ENCODE results near the gene MOGAT3.

Gene MOGAT3

GRCh38 chr7:101232141-101232850 is 31.5 kb upstream of the MOGAT3 start:
- H3K4me3 ChIP-seq (ENCODE audit: low read length in 2 of 2) = no peak overlapping the region
- H3K9ac ChIP-seq (ENCODE audit: low read length in 2 of 2) = no peak overlapping the region
- no peak overlapping the region for H3K27ac ChIP-seq (ENCODE audit: low read length)
- peaks cover 12% of the 10 kb centered on the region for H3K4me1 ChIP-seq (ENCODE audit: control insufficient read depth, insufficient read depth, low read length)
- peaks cover 0 to 2% of the 10 kb centered on the region in 2 donors for H3K27me3 ChIP-seq (ENCODE audit: control insufficient read depth in 1 of 2, insufficient read depth in 2 of 2, low read length in 2 of 2)
- no peaks in the 10 kb centered on the region for H3K9me3 ChIP-seq (ENCODE audit: control insufficient read depth in 2 of 2, low read length in 2 of 2)
- peaks cover 0 to 10% of the 10 kb centered on the region in 2 donors for H3K36me3 ChIP-seq (ENCODE audit: control insufficient read depth in 2 of 2, insufficient read depth in 2 of 2, low read length in 2 of 2)

- Histone ChIP-seq H3K4me1 (ENCODE audit: control insufficient read depth, insufficient read depth, low read length) (peaks cover 7% of the 10 kb centered on the region), H3K9me3 (ENCODE audit: control insufficient read depth in 2 of 2, low read length in 2 of 2) (no peaks in the 10 kb centered on the region), H3K9ac (ENCODE audit: low read length in 2 of 2) (no peak overlapping the region), H3K36me3 (ENCODE audit: control insufficient read depth in 2 of 2, insufficient read depth in 2 of 2, low read length in 2 of 2) (peaks cover 3 to 10% of the 10 kb centered on the region in 2 donors), H3K27ac (ENCODE audit: low read length) (no peak overlapping the region), H3K27me3 (ENCODE audit: control insufficient read depth in 1 of 2, insufficient read depth in 2 of 2, low read length in 2 of 2) (peaks cover 0 to 2% of the 10 kb centered on the region in 2 donors), H3K4me3 (ENCODE audit: low read length in 2 of 2) (no peak overlapping the region)
Observed at GRCh38 chr7:101231644-101232043, 30.8 kb upstream of the MOGAT3 start.

- no peak overlapping the region for H3K9ac ChIP-seq (ENCODE audit: low read length in 2 of 2)
- H3K36me3 ChIP-seq (ENCODE audit: control insufficient read depth in 2 of 2, insufficient read depth in 2 of 2, low read length in 2 of 2) = peaks cover 6 to 25% of the 10 kb centered on the region in 2 donors
- H3K9me3 ChIP-seq (ENCODE audit: control insufficient read depth in 2 of 2, low read length in 2 of 2) = no peaks in the 10 kb centered on the region
- H3K27ac ChIP-seq (ENCODE audit: low read length) = no peak overlapping the region
- H3K4me1 ChIP-seq (ENCODE audit: control insufficient read depth, insufficient read depth, low read length) = no peaks in the 10 kb centered on the region
- no peaks in the 10 kb centered on the region for H3K27me3 ChIP-seq (ENCODE audit: control insufficient read depth in 1 of 2, insufficient read depth in 2 of 2, low read length in 2 of 2)
- H3K4me3 ChIP-seq (ENCODE audit: low read length in 2 of 2) = no peak overlapping the region
Observed at GRCh38 chr7:101226721-101227120, 25.9 kb upstream of the MOGAT3 start.

DNA sequence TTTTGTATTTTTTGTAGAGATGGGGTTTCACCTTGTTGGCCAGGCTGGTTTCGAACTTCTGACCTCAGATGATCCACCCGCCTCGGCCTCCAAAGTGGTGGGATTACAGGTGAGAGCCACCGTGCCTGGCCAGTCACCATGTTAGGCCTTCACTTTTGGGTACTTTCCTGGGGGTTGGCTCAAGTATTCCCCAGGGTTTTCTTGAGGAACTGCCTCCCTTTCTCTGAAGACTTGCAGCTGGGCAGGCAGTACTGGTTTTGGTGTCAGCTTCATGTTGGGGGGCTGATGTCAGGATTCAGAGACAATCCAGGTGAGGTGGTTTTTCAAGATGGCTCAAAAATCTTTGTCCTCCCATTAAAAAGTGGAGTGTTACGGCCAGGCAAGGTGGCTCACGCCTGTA is 24.8 kb upstream of the MOGAT3 start:
- H3K36me3 ChIP-seq (ENCODE audit: control insufficient read depth in 2 of 2, insufficient read depth in 2 of 2, low read length in 2 of 2) = peaks cover 6 to 27% of the 10 kb centered on the region in 2 donors
- H3K9ac ChIP-seq (ENCODE audit: low read length in 2 of 2) = no peak overlapping the region
- no peak overlapping the region for H3K4me3 ChIP-seq (ENCODE audit: low read length in 2 of 2)
- no peak overlapping the region for H3K27ac ChIP-seq (ENCODE audit: low read length)
- no peaks in the 10 kb centered on the region for H3K4me1 ChIP-seq (ENCODE audit: control insufficient read depth, insufficient read depth, low read length)
- no peaks in the 10 kb centered on the region for H3K27me3 ChIP-seq (ENCODE audit: control insufficient read depth in 1 of 2, insufficient read depth in 2 of 2, low read length in 2 of 2)
- H3K9me3 ChIP-seq (ENCODE audit: control insufficient read depth in 2 of 2, low read length in 2 of 2) = no peaks in the 10 kb centered on the region

DNA sequence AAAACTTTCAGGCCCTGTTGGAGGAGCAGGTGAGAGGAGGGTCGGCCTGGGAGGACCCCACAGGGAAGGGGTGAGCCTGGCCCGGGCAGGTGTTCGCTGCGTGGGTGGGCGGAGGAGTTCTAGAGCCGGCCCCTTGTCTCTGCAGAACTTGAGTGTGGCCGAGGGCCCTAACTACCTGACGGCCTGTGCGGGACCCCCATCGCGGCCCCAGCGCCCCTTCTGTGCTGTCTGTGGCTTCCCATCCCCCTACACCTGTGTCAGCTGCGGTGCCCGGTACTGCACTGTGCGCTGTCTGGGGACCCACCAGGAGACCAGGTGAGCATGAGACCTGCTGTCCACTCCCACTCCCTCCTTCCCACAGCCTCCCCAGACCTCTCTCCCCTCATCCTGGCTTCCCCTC is 22.7 kb upstream of the MOGAT3 start:
- H3K36me3 ChIP-seq (ENCODE audit: control insufficient read depth in 2 of 2, insufficient read depth in 2 of 2, low read length in 2 of 2) = peaks cover 6 to 22% of the 10 kb centered on the region in 2 donors
- H3K4me1 ChIP-seq (ENCODE audit: control insufficient read depth, insufficient read depth, low read length) = peaks cover 13% of the 10 kb centered on the region
- H3K4me3 ChIP-seq (ENCODE audit: low read length in 2 of 2) = no peak overlapping the region

DNA sequence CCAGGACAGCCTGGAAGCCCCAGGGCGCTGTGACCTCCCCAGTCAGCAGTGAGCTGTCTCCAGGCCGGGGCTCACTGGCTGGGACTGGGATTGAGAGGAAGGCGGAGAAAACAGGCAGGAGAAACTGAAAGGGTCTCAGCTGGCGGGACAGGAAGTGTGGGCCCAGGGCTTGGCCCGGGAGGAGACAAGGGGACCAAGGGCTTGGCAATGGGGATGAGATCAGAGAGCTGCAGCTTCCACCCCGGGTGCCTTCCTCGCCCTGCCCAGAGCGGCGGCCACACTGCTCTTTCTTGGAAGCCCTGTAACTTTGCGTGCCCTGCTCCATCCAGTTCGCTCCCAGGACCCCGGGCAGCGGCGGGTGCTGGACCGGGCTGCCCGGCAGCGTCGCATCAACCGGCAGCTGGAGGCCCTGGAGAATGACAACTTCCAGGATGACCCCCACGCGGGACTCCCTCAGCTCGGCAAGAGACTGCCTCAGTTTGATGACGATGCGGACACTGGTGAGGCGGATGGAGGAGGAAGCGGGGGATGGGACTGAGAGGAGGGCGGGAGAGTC is 21.5 kb upstream of the MOGAT3 start:
- H3K9me3 ChIP-seq (ENCODE audit: control insufficient read depth in 2 of 2, low read length in 2 of 2) = no peaks in the 10 kb centered on the region
- no peak overlapping the region for H3K9ac ChIP-seq (ENCODE audit: low read length in 2 of 2)
- no peak overlapping the region for H3K27ac ChIP-seq (ENCODE audit: low read length)
- H3K4me3 ChIP-seq (ENCODE audit: low read length in 2 of 2) = no peak overlapping the region
- H3K36me3 ChIP-seq (ENCODE audit: control insufficient read depth in 2 of 2, insufficient read depth in 2 of 2, low read length in 2 of 2) = peaks cover 6 to 18% of the 10 kb centered on the region in 2 donors
- no peaks in the 10 kb centered on the region for H3K27me3 ChIP-seq (ENCODE audit: control insufficient read depth in 1 of 2, insufficient read depth in 2 of 2, low read length in 2 of 2)
- H3K4me1 ChIP-seq (ENCODE audit: control insufficient read depth, insufficient read depth, low read length) = peaks cover 18% of the 10 kb centered on the region

More for the DNA sequence above, 22.7 kb upstream of the MOGAT3 start:
- H3K27me3 ChIP-seq (ENCODE audit: control insufficient read depth in 1 of 2, insufficient read depth in 2 of 2, low read length in 2 of 2) = no peaks in the 10 kb centered on the region
- H3K9ac ChIP-seq (ENCODE audit: low read length in 2 of 2) = no peak overlapping the region
- no peak overlapping the region for H3K27ac ChIP-seq (ENCODE audit: low read length)
- H3K9me3 ChIP-seq (ENCODE audit: control insufficient read depth in 2 of 2, low read length in 2 of 2) = no peaks in the 10 kb centered on the region

- Histone ChIP-seq H3K4me3 (ENCODE audit: low read length in 2 of 2) (no peak overlapping the region), H3K9ac (ENCODE audit: low read length in 2 of 2) (no peak overlapping the region), H3K9me3 (ENCODE audit: control insufficient read depth in 2 of 2, low read length in 2 of 2) (no peaks in the 10 kb centered on the region), H3K27ac (ENCODE audit: low read length) (no peak overlapping the region), H3K27me3 (ENCODE audit: control insufficient read depth in 1 of 2, insufficient read depth in 2 of 2, low read length in 2 of 2) (no peaks in the 10 kb centered on the region), H3K36me3 (ENCODE audit: control insufficient read depth in 2 of 2, insufficient read depth in 2 of 2, low read length in 2 of 2) (peaks cover 3 to 14% of the 10 kb centered on the region in 2 donors), H3K4me1 (ENCODE audit: control insufficient read depth, insufficient read depth, low read length) (peaks cover 32% of the 10 kb centered on the region)
Observed at GRCh38 chr7:101220295-101220694, 19.5 kb upstream of the MOGAT3 start.

DNA sequence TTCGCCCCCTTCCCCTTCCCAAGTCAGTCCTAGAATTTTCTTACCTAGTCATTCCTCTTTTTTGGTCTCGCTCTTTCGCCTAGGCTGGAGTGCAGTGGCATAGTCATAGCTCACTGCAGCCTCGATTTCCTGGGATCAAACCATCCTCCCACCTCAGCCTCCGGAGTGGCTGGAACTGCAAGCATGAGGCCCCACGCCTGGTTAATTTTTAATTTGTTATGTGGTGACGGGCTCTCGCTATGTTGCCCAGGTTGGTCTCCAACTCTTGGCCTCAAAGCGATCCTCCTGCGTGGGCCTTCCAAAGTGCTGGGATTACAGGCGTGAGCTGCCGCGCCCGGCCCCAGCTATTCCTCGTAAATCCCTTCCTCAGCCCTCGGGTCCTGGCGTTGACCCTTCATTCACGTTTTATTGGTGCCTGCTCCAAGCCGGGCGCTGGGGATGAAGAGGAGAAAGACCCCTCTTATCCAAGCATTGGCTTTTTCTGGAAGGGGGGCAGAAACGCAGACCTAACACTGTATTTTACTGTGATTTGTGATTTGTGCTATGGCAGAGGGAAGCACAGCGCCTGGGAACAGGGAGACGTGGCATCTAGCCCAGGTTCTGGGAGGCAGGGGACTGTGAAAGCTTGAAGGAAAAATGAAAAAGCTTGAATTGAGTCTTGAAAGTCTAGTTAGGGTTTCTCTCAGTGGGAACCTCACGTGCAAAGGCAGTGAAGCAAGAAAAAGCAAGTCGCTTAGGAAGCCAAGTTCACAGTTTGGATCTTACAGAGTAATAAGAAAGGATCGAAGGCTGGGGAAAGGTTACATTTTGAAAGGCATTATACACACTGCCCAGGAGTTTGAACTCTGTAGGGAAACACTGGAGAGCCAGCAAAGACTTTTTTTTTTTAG is 17.6 kb upstream of the MOGAT3 start:
- Histone ChIP-seq H3K4me1 (ENCODE audit: control insufficient read depth, insufficient read depth, low read length) (peaks cover 35% of the 10 kb centered on the region), H3K9me3 (ENCODE audit: control insufficient read depth in 2 of 2, low read length in 2 of 2) (no peaks in the 10 kb centered on the region), H3K36me3 (ENCODE audit: control insufficient read depth in 2 of 2, insufficient read depth in 2 of 2, low read length in 2 of 2) (peaks cover 0 to 10% of the 10 kb centered on the region in 2 donors)

GRCh38 chr7:101217388-101218235 is 16.8 kb upstream of the MOGAT3 start, which contains the start of the genes PLOD3 and ZNHIT1:
PLOD3 (minus strand) TSS chr7:101217581; CDS start chr7:101217274, 307 bp downstream.
ZNHIT1 (plus strand) TSS chr7:101218165; CDS start chr7:101218196, 31 bp downstream.
- peaks cover 35% of the 10 kb centered on the region for H3K4me1 ChIP-seq (ENCODE audit: control insufficient read depth, insufficient read depth, low read length)
- H3K4me3 ChIP-seq (ENCODE audit: low read length in 2 of 2) = peak within 1 kb of the TSS; percentile 90 to 97
- peak within 1 kb of the TSS; percentile 80 to 81 for H3K9ac ChIP-seq (ENCODE audit: low read length in 2 of 2)
- no peaks in the 10 kb centered on the region for H3K27me3 ChIP-seq (ENCODE audit: control insufficient read depth in 1 of 2, insufficient read depth in 2 of 2, low read length in 2 of 2)
- peak within 1 kb of the TSS; percentile 80 for H3K27ac ChIP-seq (ENCODE audit: low read length)
- H3K9me3 ChIP-seq (ENCODE audit: control insufficient read depth in 2 of 2, low read length in 2 of 2) = no peaks in the 10 kb centered on the region
- peaks cover 0 to 8% of the 10 kb centered on the region in 2 donors for H3K36me3 ChIP-seq (ENCODE audit: control insufficient read depth in 2 of 2, insufficient read depth in 2 of 2, low read length in 2 of 2)

More for the DNA sequence above, 17.6 kb upstream of the MOGAT3 start:
- Histone ChIP-seq H3K27me3 (ENCODE audit: control insufficient read depth in 1 of 2, insufficient read depth in 2 of 2, low read length in 2 of 2) (no peaks in the 10 kb centered on the region), H3K9ac (ENCODE audit: low read length in 2 of 2) (peak overlapping the region; percentile 80 to 81), H3K27ac (ENCODE audit: low read length) (peak overlapping the region; percentile 80), H3K4me3 (ENCODE audit: low read length in 2 of 2) (peak overlapping the region; percentile 90 to 97)
